Coronary artery (tissue), 2 donors: ENCODE data around the gene RASAL3.

Source experiments
- DNase-seq: peaks from one replicate; pipeline ENCODE4 v3.0.0-alpha.2; 2017; ENCODE audit warnings: low spot score
- H3K27ac ChIP-seq, 2 donors: fragments of 200-600 bp; sonication (generic); one replicate each; pipeline ENCODE4 v1.5.1; 2016 to 2019
- H3K4me3 ChIP-seq: fragments of 200-600 bp; sonication (generic); 2 replicates; pipeline ENCODE4 v1.5.1; 2016; ENCODE audit warnings: mild to moderate bottlenecking, moderate library complexity
- TF ChIP-seq, protein P1 (sequence below): fragments of 200-600 bp; sonication (generic); IDR thresholded peaks from one replicate; pipeline ENCODE4 v1.5.1; 2019; ENCODE audit warnings: antibody characterized with exemption

Gene RASAL3

DNA sequence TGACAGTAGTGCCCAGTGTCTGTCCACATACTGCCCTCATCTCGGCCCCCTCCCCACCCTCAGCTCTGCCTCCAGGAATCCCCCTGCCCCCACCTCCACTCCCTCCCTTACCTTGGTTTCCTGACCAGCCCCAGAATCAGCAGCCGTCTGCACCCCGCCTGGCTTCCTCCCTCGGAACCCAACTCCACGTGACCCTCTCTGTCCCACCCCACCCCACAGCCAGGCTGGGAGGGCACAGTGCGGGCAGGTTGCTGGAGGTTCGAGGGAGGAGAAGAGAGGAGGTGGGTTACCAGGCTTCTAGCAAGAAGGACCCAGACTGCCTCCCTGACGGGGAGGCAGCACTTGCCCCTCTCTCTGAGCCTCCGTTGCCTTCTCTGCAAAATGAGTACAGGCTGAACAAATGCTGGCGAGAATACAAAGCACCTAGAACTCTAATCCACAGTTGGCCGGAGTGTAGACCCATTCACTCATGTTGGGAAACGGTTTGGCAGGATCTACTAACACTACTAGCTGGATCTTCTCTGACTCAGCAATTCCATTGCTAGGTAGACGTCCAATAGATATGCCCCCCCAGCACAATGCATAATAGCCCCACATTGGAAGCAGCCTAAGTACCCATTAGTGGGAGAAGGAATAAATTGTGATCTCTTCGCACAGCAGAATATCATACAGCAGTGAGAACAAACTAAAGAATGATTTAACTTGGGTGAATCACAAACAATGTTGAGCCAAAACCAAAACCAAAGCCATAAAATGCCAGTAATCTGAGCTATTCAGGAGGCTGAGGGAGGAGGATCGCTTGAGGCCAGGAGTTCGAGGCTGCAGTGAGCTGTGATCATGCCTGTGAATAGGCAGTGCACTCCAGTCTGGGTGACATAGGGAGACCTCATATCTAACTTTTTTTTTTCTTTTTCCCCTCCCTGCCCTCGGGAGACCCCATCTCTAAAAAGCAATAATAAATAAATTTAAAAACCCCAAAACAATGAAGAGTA, at the start of gene RASAL3:
Gene RASAL3 (minus strand): TSS at position 151 of the 992 bp plus-strand sequence. CDS start 186 bp downstream, outside the sequence.
- DNase-seq = no peak
- TF ChIP-seq, protein P1, sequence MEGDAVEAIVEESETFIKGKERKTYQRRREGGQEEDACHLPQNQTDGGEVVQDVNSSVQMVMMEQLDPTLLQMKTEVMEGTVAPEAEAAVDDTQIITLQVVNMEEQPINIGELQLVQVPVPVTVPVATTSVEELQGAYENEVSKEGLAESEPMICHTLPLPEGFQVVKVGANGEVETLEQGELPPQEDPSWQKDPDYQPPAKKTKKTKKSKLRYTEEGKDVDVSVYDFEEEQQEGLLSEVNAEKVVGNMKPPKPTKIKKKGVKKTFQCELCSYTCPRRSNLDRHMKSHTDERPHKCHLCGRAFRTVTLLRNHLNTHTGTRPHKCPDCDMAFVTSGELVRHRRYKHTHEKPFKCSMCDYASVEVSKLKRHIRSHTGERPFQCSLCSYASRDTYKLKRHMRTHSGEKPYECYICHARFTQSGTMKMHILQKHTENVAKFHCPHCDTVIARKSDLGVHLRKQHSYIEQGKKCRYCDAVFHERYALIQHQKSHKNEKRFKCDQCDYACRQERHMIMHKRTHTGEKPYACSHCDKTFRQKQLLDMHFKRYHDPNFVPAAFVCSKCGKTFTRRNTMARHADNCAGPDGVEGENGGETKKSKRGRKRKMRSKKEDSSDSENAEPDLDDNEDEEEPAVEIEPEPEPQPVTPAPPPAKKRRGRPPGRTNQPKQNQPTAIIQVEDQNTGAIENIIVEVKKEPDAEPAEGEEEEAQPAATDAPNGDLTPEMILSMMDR = no peak
- H3K27ac ChIP-seq = peak within 1 kb of the TSS in 1 of 2 donors; percentile 51
- H3K4me3 ChIP-seq = peak within 1 kb of the TSS; percentile 59

- no peak for DNase-seq
- H3K27ac ChIP-seq = no peak overlapping the region
- no peak overlapping the region for H3K4me3 ChIP-seq
- TF ChIP-seq, protein P1 = no peak
Measured at GRCh38 chr19:15511671-15512424, 47.5 kb upstream of the RASAL3 start.

- no peak for DNase-seq
- H3K27ac ChIP-seq = no peak within 1 kb of the TSS
- H3K4me3 ChIP-seq = peak within 1 kb of the TSS; percentile 55
- TF ChIP-seq, protein P1 = no peak
Measured at GRCh38 chr19:15508035-15508710, 43.8 kb upstream of the RASAL3 start, which contains the start of gene CYP4F22. CYP4F22 (plus strand) TSS chr19:15508525; CDS start chr19:15525337, 16,812 bp downstream.

- DNase-seq = no peak
- Histone ChIP-seq H3K27ac (no peak overlapping the region), H3K4me3 (no peak overlapping the region)
- TF ChIP-seq, protein P1 = no peak
Measured at GRCh38 chr19:15507068-15508034, 43.0 kb upstream of the RASAL3 start.

- DNase-seq = no peak
- H3K4me3 ChIP-seq = no peak overlapping the region
- TF ChIP-seq, protein P1 = no peak
- no peak overlapping the region for H3K27ac ChIP-seq
Measured at GRCh38 chr19:15506074-15506571, 41.8 kb upstream of the RASAL3 start.
